KOPT-K1 (cell line): ENCODE data around the gene ING2.

ENCODE experiments used
- H3K27ac ChIP-seq: fragments of 200-600 bp; sonication (generic); 2 replicates; pipeline ENCODE4 v1.5.1; 2016; ENCODE audit warnings: antibody characterized with exemption, mild to moderate bottlenecking, low read depth, low read length; ENCODE audit not compliant: poor library complexity, severe bottlenecking
- H3K36me3 ChIP-seq: fragments of 200-600 bp; sonication (generic); 2 replicates; pipeline ENCODE4 v1.5.1; 2017; ENCODE audit warnings: antibody characterized with exemption, mild to moderate bottlenecking, low read length, moderate library complexity; ENCODE audit not compliant: insufficient read depth
- H3K9me3 ChIP-seq: fragments of 200-600 bp; sonication (generic); 2 replicates; pipeline ENCODE4 v1.5.1; 2017; ENCODE audit warnings: antibody characterized with exemption, low read length, mild to moderate bottlenecking; ENCODE audit not compliant: insufficient read depth, poor library complexity, severe bottlenecking

Gene ING2

DNA sequence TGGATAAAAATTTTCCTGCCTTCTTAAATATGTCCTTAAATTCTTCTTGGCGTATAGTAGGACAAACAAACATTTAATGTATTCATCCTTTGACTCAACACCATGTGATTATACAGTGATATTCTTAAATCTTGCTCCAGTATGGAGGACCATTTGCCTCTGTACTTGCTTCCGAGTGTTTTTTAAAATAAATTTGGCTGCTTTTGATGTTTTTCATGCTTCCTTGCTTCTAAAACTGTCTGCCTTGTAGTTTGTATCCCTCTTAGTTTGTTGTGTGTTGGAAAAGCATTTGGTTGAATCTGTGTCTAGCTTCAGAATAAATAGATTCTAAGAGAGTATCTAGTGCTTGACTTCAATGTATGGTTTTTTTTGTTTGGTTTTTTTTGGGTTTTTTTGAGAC is 12.3 kb downstream of the ING2 start:
- Histone ChIP-seq H3K27ac (no peak overlapping the region), H3K36me3 (peaks cover 25% of the 10 kb centered on the region)

DNA sequence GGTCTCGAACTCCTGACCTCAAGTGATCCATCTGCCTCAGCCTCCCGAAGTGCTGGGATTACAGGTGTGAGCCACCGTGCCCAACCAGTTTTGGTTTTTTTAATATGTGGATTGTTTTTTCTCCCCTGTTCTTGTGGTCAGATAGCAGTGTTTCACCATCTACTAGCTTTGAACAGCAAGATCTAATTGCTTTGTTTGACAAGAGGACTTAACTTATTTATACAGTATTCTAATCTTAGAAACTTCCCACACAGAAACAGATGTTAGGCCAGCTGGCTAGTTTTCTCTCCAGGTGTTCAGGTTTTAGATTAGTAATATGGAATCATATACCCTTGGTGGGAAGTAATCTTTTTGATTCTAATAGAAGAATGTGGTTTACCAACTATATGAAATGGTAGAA is 12.9 kb downstream of the ING2 start:
- H3K27ac ChIP-seq, result no peak overlapping the region
- H3K36me3 ChIP-seq, result peaks cover 19% of the 10 kb centered on the region
- no peaks in the 10 kb centered on the region for H3K9me3 ChIP-seq

More for the DNA sequence above, 12.3 kb downstream of the ING2 start:
- no peaks in the 10 kb centered on the region for H3K9me3 ChIP-seq

DNA sequence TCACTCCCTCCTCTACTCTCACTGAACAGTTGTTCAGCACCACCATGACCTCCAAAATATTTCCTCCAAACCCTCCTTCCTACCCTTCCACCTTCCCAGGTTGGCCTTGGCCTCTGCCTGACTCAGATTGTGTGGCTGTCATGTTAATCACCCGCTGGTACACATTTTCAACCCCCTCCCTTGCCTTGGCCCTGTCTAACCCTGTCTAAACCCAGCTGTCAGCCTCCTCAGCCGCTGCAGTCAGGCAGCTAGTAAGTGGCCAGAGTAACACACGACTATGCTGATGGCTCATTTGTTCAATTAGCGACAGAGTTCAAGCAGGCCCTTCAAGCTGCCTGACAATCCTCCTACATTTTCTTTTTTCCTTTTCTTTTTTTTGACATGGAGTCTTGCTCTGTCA is 18.0 kb downstream of the ING2 start:
- H3K36me3 ChIP-seq, result no peaks in the 10 kb centered on the region
- no peaks in the 10 kb centered on the region for H3K9me3 ChIP-seq
- no peak overlapping the region for H3K27ac ChIP-seq

DNA sequence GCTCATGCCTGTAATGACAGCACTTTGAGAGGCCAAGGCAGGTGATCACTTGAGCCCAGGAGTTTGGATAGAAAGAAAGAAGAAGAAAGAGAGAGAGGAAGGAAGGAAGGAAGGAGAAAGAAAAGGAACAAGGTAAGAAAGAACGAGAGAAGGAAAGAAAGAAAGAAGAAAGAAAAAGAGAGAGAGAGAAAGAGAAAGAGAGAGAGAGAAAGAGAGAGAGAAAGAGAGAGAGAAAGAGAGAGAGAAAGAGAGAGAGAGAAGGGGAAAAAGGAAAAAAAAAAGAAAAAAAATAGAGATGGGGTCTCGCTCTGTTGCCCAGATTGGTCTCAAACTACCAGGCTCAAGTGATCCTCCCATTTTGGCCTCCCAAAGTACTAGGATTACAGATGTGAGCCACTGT is 22.5 kb downstream of the ING2 start:
- Histone ChIP-seq H3K9me3 (no peaks in the 10 kb centered on the region), H3K27ac (no peak overlapping the region), H3K36me3 (no peaks in the 10 kb centered on the region)

DNA sequence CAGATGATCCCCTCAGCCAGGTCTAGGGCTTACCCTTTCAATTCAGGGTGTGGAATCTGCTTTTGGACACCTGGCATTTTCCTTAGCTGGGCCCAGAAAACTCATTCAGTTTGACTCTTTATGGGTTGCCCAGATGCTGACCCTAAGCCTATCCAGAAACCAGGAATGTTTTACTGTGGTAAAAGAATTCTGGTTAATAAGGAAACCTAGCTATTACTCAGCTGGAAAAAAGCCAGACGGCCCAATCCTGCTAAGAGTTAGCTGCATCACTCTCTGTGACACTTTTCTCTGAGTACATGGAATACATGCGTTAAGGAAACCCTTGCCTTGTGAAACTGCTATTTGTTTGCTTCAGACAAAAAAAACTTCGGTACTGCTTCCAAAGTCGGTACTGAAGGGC is 28.0 kb downstream of the ING2 start:
- Histone ChIP-seq H3K9me3 (no peaks in the 10 kb centered on the region), H3K27ac (no peak overlapping the region), H3K36me3 (no peaks in the 10 kb centered on the region)

DNA sequence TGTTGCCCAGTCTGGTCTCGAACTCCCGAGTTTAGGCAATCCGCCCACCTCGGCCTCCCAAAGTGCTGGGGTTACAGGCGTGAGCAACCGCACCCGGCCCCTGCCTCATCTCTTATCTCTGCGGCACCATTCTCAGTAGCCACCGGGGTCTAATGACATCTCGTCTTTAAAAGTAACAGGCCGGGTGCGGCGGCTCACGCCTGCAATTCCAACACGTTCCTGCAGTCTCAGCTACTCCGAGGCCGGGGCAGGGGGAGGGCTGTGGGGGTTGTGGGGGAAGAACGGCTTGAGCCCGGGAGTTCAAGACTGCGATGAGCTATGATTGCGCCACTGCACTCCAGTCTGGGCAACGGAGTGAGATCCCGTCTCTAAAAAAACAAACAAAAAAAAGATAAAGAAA is 28.8 kb downstream of the ING2 start:
- Histone ChIP-seq H3K36me3 (no peaks in the 10 kb centered on the region), H3K9me3 (no peaks in the 10 kb centered on the region), H3K27ac (no peak overlapping the region)

DNA sequence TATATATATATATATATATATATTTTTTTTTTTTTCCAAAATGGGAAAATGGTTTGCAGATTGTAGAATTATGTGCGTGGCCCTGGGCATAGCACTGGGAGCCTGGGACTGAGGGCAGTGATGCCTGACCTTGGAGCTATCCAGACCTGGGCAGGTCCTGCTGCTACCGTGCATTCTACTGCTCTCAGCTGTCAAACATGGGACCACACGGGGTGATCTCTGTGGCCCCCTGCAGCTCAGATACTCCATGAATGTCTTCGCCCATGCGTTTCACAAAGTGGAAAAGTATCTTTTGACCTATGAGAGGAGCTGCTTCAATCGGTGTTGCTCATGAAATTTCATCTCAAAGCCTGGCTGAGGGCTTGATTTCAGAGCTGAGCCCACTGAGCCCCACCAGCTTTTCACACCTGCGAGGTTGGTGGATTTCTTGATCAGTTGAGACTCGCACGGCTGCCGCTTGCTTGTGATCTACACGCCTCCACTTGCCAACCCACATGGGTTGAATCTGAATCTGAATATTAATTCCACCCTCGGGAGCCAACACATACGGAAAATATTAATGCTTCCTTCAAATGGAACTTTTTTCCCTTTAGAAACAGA is 35.7 kb downstream of the ING2 start:
- H3K27ac ChIP-seq, result no peak overlapping the region
- no peaks in the 10 kb centered on the region for H3K9me3 ChIP-seq
- no peaks in the 10 kb centered on the region for H3K36me3 ChIP-seq

DNA sequence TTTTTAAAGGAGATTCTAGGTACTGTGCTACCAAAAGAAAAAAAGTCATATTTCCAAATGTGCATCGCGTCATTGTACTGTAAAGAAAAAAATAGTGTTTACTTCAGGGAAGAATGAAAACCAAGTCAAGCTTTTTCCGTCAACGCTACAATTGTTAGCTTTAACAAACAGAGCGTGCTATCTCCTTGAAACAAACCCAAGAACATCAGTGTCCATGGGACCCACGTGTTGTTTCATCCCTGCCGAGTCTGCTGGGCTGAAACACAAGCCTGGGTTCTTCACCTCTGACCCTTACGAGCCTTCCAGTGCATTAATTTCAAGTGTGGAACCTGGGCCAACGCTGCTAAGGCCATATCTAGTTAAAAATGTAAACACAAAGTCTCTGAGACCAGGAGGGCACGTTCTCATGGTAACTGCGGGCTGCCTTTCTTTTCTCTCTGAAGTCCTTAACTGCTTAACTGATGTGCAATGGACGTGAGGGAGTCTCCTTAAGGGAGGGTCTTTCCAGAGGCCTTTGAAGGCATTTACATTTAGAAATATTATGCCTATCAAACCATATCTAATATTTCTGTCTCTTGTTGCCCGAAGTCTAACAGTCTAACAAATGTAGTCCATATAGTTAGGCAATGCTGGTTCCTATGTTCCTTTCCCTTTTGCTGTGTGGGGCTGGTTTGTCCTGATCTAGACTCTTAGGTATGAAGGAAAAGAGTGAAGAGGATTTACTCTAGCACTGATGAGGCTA is 36.3 kb downstream of the ING2 start:
- Histone ChIP-seq H3K9me3 (no peaks in the 10 kb centered on the region), H3K36me3 (no peaks in the 10 kb centered on the region), H3K27ac (no peak overlapping the region)

DNA sequence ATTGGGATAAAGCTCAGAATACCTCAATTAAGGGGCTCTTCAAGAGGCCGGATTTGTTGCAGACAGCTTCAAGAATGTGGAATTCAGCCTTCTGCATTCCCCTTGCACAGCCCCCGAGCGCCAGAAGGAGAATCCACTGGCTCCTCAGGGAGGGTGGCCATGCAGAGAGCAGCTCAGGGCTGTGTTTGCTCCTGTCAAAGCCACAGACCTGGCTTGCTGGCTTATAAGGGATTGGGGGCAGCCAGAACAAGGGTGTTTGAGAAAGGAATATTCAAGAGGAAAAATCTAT is 36.8 kb downstream of the ING2 start:
- no peak overlapping the region for H3K27ac ChIP-seq
- H3K9me3 ChIP-seq, result no peaks in the 10 kb centered on the region
- no peaks in the 10 kb centered on the region for H3K36me3 ChIP-seq

DNA sequence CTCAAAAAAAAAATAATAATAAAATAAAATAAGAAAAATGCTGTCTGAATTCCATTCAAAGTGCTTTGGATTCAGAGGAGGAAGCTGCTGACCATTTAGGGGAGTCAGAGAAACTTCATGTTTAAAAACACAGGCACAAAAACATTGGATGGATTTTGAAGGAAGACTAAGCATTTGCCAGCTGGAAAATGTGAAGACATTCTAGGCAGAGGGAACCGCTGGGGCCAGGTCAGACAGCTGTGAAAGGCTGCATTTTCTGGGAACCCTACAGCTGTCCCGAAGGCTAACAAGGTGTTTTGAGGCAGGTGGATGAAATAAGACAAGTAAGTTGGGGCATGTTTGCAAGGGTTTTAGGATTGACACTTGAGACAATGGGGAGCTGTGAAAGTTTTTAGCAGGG is 38.6 kb downstream of the ING2 start:
- Histone ChIP-seq H3K36me3 (no peaks in the 10 kb centered on the region), H3K9me3 (no peaks in the 10 kb centered on the region), H3K27ac (no peak overlapping the region)

DNA sequence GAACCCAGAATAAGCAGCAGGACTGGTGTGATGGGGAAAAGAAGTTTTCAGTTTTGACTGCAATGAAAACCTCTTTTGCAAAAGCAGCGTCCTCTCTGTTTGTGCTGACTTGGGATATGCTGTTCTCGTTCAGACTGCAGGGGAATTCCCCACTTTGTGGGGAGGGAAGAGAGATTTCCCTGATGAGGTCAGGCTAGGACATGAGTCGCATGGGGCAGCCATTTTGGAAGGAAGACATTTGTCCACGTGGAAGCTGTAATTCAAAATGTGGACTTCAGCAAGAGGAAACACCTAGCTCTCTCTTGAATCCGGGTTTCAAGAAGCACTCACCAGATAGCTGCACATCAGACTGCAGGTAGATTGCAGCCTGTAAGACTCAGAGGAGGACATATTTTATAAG is 39.3 kb downstream of the ING2 start:
- no peaks in the 10 kb centered on the region for H3K9me3 ChIP-seq
- H3K27ac ChIP-seq, result no peak overlapping the region
- H3K36me3 ChIP-seq, result no peaks in the 10 kb centered on the region

DNA sequence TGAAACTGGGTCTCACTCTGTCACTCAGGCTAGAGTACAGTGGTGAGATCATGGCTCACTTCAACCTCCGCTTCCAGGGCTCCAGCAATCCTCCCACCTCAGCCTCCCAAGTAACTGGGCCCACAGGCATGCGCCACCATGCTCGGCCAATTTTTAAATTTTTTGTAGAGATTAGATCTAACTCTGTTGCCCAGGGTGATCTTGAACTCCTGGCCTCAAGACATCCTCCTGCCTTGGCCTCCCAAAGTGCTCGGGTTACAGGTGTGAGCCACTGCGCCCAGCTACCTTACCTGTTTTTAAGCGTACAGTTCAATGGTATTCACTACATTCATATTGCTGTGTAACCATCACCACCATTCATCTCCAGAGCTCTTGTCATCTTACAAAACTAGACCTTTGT is 41.5 kb downstream of the ING2 start:
- no peaks in the 10 kb centered on the region for H3K9me3 ChIP-seq
- no peak overlapping the region for H3K27ac ChIP-seq
- H3K36me3 ChIP-seq, result no peaks in the 10 kb centered on the region

DNA sequence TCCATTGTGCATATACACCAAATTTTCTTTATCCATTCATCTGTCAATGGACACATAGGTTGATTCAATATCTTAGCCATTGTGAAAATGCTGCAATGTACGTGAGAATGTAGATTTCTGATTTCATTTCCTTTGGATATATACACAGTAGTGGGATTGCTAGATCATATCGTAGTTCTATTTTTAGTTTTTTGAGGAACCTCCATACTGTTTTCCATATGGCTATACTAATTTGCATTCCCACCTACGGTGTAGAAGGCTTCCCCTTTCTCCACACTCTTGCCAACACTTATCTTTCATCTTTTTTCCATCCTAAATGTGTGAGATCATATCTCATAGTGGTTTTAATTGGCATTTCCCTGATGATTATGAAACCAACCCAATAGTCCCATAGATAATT is 43.4 kb downstream of the ING2 start:
- H3K27ac ChIP-seq, result no peak overlapping the region
- H3K36me3 ChIP-seq, result no peaks in the 10 kb centered on the region
- H3K9me3 ChIP-seq, result no peaks in the 10 kb centered on the region

DNA sequence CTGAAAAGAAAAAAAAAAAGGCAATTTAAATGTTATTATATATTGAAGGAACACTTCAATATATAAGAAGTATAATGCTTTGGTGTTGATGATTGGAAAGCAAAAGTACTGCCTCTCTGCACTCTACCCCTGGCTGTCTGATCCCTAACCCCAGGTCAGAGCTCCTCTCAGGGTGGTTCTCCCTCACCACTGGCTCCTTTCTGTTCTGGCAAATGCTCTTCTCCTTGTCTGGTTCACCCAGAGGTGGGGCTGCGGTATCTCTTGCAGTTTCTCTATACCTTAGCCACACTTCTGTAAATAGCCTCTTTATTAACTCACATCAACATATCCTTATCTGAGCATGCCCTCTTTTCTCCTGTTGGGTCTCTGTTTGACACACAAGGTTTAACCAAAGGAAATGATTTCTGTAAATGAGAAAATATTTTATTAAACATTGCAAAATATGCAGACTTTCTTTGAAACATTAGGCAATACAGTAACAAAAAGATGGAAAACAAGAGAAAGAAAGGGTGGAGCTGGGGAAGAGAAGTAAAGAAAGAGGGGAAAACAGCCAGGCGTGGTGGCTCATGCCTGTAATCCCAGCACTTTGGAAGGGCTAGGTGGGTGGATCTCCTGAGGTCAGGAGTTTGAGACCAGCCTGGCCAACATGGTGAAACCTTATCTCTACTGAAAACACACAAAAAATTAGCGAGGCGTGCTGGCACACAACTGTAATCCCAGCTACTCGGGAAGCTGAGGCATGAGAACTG is 45.7 kb downstream of the ING2 start:
- H3K9me3 ChIP-seq, result no peaks in the 10 kb centered on the region
- H3K36me3 ChIP-seq, result no peaks in the 10 kb centered on the region
- H3K27ac ChIP-seq, result no peak overlapping the region

DNA sequence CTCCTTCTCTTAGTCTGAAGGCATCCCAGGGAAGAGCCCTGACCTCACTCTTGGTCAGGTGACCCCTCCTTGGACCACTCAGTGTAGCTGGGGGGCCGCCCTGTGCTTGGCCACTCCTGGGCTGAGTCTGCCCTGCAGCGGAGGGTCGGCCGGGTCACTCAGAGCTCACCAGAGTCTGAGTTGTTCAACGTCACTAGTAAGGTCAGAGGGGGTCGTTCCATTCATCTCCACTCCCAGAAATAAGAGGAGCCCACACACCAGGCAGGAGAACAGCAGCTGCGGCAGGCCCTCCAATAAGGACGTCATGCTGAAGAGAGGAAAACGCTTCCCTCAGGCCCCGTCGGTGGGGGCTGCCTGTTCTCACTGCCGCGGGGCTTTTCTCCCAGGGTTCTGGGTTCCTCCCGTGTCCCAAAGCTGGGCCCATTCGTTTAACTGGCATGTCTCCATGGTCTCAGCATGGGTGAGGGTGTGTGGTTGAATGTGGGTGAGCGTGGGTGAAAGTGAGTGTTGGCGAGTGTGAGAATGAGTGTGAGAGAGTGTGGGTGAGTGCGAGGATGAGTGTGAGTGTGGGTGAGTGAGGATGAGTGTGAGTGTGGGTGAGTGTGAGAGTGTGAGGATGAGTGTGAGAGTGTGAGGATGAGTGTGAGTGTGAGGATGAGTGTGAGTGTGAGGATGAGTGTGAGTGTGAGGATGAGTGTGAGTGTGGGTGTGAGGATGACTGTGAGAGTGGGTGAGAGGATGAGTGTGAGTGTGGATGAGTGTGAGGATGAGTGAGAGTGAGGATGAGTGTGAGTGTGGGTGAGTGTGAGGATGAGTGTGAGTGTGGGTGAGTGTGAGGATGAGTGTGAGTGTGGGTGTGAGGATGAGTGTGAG is 47.7 kb downstream of the ING2 start:
- Histone ChIP-seq H3K36me3 (no peaks in the 10 kb centered on the region), H3K9me3 (no peaks in the 10 kb centered on the region), H3K27ac (no peak overlapping the region)
